T1000 (cell line): ENCODE measurements around the gene TSHZ2.
"Not testable (repeated sequence)": the region's sequence is repeated elsewhere in the genome, so short reads cannot be mapped to it uniquely, and the experiment has no call there.

Experiments
- DNase-seq: peaks from one replicate; lab custom pipeline; 2025; ENCODE audit warnings: mixed read lengths; lab: John Stamatoyannopoulos, UW

The TSHZ2 gene

DNA sequence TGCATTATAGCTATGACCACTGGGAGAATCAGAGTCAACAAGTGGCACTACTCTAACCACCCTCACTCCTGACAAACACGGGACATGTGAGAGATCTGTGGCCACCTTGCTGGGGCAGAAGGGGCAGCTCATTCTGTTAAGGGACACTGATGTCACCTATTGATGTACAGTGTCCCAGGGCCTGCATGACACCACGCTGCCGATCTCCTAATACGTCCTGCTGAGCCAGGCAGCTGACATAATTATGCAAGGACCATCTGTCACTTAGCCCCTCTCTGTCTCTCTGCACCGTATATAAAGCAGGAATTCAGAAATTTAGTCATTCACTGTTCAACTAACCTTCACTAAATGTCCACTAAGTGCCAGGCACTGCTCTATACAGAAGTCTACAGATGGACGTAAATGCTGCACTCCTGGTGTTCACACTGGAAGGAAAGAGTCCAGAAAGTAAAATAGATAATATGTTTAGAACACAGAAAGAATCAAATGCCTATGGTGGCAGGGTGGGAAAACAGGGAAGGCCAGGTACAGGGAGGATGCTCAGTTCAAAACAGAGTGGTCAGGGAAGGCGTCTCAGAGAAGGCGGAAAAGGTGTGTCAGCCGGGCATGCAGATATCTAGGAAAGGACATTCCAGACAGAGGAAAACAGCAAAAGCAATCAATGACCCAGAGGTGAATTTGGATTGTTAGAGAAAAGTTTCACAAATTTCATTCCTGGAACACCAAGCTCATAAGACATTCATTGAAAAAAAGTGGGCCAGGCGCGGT lies 447.7 kb downstream of the TSHZ2 start:
- DNase-seq: no peak

DNA sequence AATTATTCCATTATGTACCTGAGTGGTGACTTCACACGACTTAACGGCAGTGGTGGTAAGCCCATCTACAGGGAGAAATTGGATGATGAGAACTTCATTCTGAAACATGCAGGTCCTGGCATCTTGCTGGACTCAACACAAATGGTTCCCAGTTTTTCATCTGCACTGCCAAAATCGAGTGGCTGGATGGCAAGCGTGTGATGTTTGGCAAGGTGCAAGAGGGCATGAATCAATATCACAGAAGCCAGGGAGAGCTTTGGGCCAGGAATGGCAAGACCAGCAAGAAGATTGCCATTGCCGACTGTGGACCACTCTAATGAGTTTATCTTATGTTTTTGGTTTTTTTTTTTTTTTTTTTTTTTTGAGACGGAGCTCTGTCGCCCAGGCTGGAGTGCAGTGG lies 449.2 kb downstream of the TSHZ2 start:
- DNase-seq: no peak

DNA sequence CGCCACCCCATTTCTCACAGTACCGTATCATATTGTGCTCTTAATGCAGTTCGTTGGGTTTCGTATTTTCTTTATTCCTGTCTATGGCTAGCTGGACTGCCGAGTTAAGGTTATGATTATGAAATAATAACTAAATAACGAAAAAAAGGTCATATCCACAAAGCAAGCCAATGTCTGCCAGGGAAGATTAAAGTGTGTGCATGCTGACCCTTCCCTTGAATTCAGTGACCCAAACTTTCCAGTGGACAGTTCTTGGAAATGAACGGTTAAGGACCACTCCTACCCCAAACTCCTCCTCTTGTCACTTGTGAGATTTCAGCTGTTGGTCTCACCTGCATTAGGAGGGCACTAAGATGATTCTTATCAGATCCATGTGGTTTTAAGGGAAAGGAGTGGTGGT lies 449.9 kb downstream of the TSHZ2 start:
- DNase-seq: no peak

DNA sequence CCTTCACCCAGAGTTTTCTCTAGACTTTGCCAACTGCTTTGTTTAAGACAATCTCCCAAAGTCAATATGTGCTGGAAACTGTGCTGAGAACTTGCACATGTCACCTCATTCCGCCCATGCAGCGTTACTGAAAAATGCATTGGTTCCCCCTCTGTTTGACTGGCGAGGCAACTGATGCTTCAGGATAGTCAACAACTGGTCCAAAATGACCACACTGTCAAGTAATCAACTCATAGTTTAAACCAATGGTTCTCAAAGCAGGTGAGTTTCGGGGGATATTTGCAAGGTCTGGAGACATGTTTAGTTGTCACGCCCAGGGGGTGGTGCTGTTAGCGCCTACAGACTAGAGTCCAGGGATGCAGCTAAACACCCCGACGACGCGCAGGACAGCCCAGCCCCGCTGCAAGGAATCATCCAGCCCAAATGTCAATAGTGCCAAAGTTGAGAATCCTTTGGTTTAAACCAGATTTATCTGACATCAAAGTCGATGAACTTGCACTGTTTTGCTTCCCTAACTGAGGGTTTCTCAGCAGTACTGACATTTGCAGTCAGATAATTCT lies 451.5 kb downstream of the TSHZ2 start:
- DNase-seq: no peak

DNA sequence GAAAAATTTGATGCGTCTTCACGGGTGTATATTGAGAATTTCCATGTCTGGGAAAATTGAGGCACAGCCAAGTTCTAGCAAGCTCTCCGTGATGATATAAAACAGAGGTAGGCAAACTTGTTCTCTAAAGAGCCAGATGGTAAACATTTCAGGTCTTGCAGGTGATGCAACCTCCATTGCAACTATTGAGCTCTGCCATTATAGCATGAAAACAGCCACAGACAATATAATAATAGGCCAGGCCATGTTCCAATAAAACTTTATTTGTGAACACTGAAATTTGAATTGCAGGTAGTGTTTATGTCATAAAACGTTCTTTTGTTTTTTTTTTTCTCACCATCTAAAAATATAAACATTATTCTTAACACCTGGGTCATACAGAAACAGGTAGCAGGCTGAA lies 453.3 kb downstream of the TSHZ2 start:
- no peak for DNase-seq

DNA sequence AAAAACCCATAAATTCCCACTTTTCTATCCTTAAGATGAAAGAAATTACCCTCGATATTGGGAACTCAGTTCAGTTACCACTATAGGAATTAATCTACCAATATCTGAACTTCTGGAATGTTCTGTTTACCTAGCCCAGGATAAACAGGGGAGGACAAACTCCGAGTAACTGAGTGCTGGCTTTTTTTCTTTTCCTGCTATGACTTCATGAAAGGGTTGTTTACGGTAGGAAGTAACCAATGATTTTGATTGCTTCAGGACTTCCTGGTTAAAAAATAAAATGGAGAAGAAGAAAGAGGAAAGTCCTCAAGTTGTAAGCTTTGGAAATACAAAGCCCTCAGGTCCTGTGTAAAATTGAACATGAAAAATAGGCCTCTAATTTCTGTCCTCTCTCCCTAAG lies 453.8 kb downstream of the TSHZ2 start:
- no peak for DNase-seq

DNA sequence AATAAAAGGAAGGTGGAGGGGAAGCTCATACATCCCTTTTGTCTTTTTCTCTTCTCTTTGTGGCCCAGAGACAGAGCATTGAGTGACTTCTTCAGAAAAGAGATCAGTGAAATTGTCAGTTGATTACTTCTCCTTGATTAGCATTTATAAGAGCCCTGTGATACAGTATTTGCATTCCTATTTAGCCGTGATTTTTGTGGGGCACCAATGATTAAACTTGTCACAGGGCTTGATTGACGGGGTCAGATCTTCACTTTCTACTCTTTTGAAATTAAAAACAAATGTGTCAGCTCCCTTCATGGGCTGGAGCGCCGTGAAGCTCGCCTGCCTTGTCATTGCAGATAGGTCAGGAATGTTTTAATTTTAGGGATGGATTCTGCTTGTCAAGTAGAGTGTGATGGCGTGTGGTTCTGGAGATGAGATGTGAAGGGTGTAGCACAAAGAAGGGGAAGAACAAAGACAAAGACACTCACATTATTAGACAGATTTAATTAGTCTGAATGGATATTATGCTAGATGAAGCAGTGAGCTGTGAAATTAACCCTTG lies 454.7 kb downstream of the TSHZ2 start:
- DNase-seq: no peak

DNA sequence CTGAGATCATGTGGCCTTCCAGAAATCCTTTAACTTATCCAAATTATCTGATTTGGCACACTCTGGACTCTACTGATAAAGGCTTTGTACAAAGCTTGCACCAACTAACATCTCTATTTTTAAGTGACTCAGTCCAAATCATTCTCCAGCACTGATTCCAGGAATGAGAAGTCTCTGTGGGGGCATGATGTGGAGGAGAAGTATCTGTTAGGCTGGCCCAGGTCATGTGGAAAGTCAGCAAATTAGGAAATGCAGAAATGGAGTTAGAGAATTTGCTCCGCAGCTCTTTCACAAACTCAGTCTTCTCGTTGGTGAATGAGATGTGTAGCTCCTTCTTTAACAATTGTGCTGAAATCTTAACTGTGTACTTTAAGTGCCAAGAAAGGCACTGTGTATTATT lies 455.8 kb downstream of the TSHZ2 start:
- no peak for DNase-seq

DNA sequence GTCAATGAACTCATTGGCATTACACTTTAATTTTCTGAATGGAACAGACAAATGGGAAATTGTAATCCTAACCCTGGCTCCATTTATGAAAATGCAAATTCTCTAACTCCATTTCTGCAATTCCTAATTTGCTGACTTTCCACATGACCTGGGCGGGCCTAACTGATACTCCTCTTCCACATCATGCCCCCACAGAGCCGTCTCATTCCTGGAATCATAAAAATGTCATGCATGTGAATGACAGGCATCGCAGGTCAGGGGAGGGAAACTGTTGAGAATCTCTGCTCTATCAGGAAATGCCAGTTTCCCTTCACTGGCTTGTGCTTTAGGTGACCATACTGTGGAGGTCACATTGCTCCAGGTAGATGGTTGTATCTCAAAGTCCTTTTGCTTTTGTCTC lies 456.4 kb downstream of the TSHZ2 start:
- no peak for DNase-seq

DNA sequence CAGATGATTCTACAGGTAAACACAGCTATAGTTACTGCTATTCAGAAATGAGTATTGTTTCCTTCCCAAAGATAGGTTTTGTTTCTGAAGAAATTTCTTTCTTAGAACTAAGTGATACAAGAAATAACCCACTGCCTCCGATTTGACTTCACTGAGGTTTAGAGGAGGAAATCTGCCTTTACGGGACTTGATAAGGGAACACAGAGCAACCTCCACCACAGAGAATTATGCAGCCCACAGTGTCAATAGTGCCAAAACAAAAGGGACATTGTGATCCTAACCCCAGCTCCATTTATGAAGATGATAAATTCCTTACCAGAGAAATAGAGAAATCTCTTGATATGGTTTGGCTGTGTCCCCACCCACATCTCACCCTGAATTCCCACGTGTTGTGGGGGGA lies 456.8 kb downstream of the TSHZ2 start:
- no peak for DNase-seq

DNA sequence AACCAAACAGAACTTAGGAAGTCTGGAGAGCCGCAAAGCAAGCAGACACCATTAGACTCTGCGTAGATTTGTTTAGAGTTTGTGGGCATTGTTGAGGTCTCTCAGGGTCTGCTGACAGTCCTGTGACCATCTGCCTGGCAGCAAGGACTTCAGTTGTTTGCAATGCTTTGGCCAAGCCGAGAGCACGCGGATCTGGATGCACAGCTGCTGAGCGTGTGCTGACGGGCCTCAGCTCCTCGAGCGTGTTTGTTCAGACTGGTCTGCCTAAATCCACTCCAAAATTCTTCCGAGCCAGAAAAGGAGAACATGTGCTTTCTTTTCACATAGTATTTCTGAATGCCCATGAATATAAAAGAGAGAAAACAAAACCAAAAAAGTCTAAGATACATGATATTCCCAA lies 462.5 kb downstream of the TSHZ2 start:
- DNase-seq: no peak

DNA sequence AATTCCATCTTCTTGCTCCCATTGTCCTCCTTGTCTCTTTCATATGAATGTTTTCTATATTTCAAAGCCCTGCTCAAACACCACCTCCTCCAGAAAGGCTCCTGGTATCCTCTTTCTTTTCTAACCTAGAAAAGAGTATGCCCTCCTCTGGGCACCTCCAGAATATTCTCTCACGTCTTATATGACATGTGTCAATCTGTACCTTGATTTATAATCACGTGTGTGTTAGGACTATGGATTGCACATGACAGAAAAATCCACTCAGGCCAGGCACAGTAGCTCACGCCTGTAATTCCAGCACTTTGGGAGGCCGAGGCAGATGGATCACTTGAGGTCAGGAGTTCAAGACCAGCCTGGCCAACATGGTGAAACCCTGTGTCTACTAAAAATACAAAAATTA lies 464.8 kb downstream of the TSHZ2 start:
- DNase-seq: not testable (repeated sequence)

DNA sequence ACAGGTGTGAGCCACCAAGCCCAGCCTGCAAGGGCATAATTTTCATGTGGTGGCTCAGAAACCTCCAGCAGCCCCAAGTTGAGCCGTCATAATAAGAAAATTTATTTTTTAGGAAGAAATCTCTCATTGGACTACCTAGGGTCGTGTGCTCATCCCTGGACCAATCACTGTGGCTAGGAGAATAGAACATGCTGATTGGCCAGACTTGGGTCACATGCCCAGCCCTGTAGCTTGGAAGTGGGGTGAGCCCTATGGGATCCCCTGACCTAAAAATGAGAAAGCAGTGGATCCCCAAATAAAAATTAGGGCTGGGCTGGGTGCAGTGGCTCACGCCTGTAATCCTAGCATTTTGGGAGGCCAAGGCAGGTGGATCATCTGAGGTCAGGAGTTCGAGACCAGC lies 466.2 kb downstream of the TSHZ2 start:
- no peak for DNase-seq

DNA sequence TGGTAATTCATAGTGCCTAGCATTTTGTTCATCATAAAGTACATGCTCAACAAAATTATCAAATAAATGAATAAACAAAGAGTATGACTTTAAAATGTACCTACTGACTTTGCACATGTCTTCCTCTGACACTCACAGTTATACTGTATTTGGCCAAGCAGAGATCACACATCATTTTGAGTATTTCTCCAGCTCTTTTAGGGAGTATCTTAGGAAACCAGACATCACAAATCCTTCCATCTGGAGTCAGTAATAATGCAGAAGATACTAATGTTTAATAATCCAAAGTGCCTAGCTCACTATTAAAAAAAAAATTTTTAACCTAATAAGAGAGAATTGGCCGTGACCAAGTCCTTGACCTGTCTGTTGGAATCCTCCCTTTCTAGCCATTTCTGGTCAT lies 466.9 kb downstream of the TSHZ2 start:
- DNase-seq: no peak

DNA sequence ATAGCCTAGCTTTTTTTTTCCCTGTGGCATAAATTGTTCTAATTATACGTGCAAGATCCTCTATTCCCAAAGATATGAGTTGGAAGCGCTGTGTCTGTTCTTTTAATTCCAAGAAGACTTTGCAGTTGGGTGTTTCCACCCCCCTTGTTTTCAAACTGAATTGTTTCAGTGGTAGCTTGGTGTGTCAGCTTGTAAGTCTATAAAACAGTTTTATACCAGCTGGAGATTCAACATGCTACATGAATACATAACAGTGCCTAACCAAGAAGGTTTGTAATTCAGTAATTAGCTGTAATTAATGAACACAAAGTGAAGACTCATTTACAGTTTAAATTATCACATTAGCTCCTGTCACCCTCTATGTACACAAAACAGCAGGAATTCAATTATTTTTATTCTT lies 467.5 kb downstream of the TSHZ2 start:
- no peak for DNase-seq

DNA sequence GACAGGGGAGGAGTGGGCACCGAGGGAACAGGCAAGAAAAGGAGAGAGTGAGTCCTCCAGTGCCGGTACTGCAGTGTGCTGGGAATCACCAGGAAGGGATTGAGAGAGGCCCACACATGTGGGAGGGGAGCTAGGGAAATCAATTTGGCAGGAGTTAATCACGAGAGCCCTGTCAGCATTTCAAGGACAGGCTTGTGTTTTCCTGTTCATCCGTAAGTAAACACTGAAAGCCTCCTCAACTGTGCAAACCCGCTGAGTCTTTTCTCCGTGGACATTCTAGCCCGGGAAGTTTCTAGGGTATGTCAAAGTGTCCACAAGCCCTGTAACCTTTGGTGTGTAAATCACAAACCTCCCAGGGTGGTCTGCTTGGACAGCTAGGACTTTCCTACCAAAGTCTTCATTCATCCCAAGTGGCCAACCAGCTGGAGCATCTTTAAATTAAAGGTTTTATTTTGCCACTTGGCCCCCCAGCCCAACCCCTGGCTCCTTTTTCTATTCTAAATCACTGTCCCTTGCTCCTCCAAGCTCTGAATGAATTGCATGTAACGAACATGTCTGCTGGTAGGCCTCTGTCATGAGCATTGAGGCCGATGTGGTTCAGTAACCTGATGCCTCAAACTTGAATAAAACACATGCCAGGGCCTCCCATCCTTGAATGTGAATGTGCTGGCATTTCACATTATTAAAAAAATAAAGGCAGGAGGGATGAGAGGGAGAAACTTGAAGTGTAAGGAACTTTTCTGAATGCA lies 472.4 kb downstream of the TSHZ2 start:
- DNase-seq: no peak

DNA sequence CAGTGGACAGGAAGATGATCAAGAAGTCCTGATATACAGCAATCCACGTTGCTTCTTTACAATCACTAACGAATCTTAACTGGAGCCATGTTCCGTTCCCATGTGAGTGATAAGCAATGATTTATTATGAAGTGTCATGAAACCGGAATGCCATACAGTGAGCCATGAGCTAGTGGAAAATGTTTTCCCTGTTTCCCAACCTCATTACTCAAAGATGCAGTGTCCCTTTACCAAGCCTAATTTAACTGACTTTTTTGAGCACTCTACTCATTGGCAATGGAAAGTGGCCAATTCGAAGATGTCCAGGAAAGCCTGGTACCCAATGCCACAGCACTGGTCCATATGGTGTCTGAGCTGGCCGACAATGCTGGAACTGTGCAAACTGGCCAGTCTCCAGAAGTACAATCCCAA lies 473.2 kb downstream of the TSHZ2 start:
- no peak for DNase-seq

DNA sequence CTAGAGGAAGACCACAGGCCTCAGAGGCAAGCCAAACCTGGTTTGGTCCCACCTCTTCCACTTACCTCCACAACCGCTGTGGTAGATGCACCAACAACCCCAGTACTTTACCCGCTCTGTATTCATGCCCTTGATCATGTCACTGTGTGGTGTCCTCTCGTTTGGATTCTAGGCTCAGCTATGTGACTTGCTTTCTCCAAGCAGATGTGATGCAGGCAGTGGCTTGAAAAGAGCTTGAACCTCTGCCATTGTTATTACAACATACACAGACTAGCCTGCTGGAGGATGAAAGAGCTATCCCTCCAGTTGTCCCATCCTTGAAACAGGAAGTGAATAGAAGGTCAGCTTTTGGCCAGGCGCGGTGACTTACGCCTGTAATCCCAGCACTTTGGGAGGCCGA lies 473.8 kb downstream of the TSHZ2 start:
- DNase-seq: no peak

DNA sequence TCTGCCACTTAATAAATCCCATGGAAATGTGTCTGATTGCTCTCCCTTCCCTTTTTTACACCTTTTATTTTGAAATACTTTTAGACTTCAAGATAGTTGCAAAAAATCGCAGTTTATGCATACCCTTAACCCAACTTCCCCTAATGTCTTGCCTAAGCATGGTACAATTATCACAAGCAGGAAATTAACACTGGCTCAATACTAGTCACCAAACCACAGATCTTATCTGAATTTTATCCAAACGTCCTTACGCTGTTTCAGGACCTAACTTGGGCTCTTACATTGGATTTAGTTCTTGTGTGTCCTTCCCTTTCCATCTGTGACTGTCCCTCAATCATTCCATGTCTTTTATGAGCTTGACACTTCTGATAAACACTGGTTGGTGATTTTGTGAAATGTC lies 475.2 kb downstream of the TSHZ2 start:
- DNase-seq: no peak

DNA sequence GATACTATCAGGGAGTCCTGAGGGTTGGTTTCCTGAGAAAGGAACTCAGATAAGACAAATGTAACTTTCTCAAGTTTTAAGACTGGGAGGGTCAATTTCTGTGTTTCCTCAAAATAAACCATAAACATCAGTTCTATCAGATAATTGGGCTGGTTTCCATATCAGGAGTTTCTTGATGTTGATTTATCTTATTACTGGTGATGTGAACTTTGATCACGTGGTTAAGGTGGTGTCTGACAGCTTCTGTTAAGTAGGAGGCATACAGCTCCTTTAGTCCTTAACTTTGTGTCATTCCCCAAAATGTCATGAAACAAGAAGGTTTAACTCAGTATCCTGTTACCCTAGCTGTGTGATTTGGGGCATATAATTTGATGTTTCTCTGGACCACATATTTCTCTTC lies 476.3 kb downstream of the TSHZ2 start:
- DNase-seq: no peak

DNA sequence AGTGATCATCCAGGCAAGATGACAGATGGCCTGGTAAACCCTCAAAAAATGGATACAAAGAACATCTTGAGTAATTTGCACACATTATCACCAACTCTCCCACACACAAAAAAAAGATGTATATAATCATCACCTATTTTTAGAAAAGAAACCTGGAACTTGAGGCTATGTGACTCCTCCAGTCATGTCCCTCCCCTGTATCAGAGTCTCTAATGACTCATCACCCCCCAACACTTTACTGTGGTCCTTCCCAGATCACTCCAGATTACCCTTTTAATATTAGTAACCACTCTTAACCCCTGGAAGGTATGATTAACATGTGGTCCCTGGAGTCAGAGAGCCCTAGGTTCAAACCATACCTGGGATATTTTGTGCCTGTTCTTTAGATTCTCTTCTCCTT lies 476.7 kb downstream of the TSHZ2 start:
- no peak for DNase-seq

DNA sequence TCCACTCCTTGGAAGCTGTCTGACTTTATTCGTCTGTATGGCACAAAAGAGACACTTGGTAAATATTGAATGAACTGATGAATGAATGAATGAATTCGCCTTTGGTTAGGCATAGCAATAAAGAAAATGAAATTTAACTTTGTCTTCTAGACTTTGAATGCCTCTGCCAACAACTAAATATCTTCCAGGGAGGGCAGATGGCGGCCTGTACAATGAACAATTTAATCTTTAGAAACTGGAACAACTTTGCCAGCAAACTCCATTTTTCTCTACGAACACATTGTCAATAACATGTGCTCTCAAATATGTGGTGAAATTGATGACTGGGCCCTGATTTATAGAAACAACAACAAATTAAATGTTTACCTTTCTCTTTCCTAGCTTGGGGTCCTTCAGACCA lies 480.9 kb downstream of the TSHZ2 start:
- DNase-seq: no peak

DNA sequence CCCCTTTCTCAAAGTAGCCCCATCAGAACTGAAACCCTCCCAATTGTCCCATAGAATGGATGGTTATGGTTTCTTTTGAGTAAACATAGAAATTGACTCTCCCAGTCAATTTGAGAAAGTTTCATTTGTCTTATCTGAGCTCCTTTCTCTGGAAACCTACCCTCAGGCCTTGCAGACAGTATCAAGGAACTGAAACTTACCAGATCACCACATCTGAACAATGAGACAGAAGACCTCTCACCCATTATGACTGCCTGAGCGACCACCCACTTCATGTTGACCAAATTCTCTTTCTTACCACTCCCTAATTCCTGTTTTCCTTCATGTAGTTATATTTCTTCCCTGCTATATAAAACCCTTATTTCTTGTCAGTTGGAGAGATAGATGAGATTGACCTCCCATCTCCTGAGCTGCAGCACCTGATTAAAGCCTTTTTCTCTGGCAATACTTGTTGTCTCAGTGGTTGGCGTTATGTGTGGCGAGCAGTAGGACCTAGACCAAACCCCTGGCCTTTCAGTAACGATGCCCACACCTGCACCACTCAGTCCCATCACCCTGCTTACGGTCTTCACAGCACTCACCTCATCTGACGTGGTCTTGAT lies 482.6 kb downstream of the TSHZ2 start:
- no peak for DNase-seq
